ENCODE results near the gene NUBPL. TPM values are rescaled to one million over a fixed set of nuclear protein-coding genes. Genes with fewer than 3 reads are reported as not detected.

NUBPL gene
- total RNA-seq, 2 experiments from 2014 or later = 10.2 to 12.5 TPM

- ChIA-PET CTCF (no interaction called here), POLR2A (no interaction called here)
Observed at GRCh38 chr14:31895646-31896045, 334.4 kb downstream of the NUBPL start.

- ChIA-PET POLR2A (no interaction called here), CTCF (no interaction called here)
Observed at GRCh38 chr14:31897581-31898186, 336.5 kb downstream of the NUBPL start.

GRCh38 chr14:31898838-31899528, 337.8 kb downstream of the NUBPL start:
- POLR2A ChIA-PET = no interaction called here
- CTCF ChIA-PET = no interaction called here

GRCh38 chr14:31902002-31902401, 340.8 kb downstream of the NUBPL start:
- CTCF ChIA-PET = no interaction called here
- POLR2A ChIA-PET = no interaction called here

- ChIA-PET CTCF (no interaction called here), POLR2A (no interaction called here)
Observed at GRCh38 chr14:31902945-31903646, 341.9 kb downstream of the NUBPL start.

GRCh38 chr14:31909977-31910376, 348.8 kb downstream of the NUBPL start:
- ChIA-PET POLR2A (no interaction called here), CTCF (no interaction called here)

Other genes with a start within 250 kb of the NUBPL start
- gene HEATR5A, start 140.9 kb upstream of the NUBPL start, total RNA-seq = 10 to 100 TPM; 17.1 to 18.2 TPM
- 10 to 100 TPM; 31.3 to 35.2 TPM for gene DTD2, start 103.9 kb upstream of the NUBPL start, total RNA-seq
- not detected for gene GPR33, start 73.4 kb upstream of the NUBPL start, total RNA-seq